ENCODE results near the gene ARID5B. TPM values are rescaled to one million over a fixed set of nuclear protein-coding genes. Genes with fewer than 3 reads are reported as not detected.

ARID5B gene
- polyA plus RNA-seq, 1 of the 3 experiments (the other 2 are of a cell fraction) = 10.9 TPM

DNA sequence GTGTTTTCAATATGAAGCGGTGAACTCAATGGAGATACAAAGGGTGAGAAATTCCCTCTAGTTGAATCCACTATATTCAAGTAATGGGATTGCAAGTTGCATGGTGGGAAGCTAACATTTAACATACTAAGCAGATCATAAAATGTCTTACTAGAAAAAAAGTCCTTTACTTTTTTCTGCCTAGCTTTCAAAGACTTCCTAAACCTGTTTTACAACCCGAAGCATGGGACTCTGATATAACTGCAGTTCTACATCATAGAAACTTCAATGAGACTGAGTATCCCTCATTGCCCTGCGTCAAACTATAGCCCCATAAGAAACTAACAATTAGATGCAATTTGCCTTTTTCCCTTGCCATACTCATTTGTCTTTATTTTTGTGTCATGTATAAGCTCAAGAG, 187.3 kb downstream of the ARID5B start:
- Histone ChIP-seq H3K9me3 (no peaks in the 10 kb centered on the region), H3K4me3 (ENCODE audit: low read depth in 2 of 2, low read length in 1 of 2) (no peak overlapping the region), H3K79me2 (ENCODE audit: insufficient read depth) (peaks cover 45% of the 10 kb centered on the region), H3F3A (replicated peaks; ENCODE audit: insufficient read depth) (peaks cover 28% of the 10 kb centered on the region), H3K27me3 (ENCODE audit: insufficient read depth) (no peaks in the 10 kb centered on the region), H3K9ac (no peak overlapping the region), H3K36me3 (replicated peaks in 1 of 2; ENCODE audit: control insufficient read depth in 1 of 2, insufficient read depth in 2 of 2, low read length in 1 of 2) (peaks cover 66 to 68% of the 10 kb centered on the region in 2 experiments), H2AFZ (ENCODE audit: low read depth) (no peak overlapping the region), H4K20me1 (ENCODE audit: insufficient read depth) (no peaks in the 10 kb centered on the region), H3K27ac (ENCODE audit: low read depth in 2 of 2, low read length in 1 of 2) (no peak overlapping the region), H3K4me2 (no peak overlapping the region), H3K4me1 (ENCODE audit: control insufficient read depth in 1 of 2, insufficient read depth in 2 of 2, low read depth in 1 of 2, low read length in 1 of 2) (peaks cover 8 to 27% of the 10 kb centered on the region in 2 experiments; a peak in 3 of 4 replicates), H3K9me2 (no peaks in the 10 kb centered on the region)
- CTCF ChIA-PET = interaction anchor here (0.7 to 1.6 kb wide), 3 partner anchors 43 to 156 kb away, joined by 3 to 8 read pairs (median 3); no protein-coding TSS in a partner anchor
- WGBS (ENCODE audit: low lambda C conversion rate) = 92% methylated on average over 3 of the region's 3 CpGs
- no peak for DNase-seq
- POLR2A ChIA-PET = no interaction called here
- TF ChIP-seq POLR2AphosphoS5 (IDR thresholded peaks at IDR 0.05; ENCODE audit: low read depth, low read length) (no peak), NFIC (IDR thresholded peaks at IDR 0.05; ENCODE audit: borderline replicate concordance) (no peak), NRF1 (IDR thresholded peaks at IDR 0.05; ENCODE audit: low read depth, low read length) (no peak), RXRA (IDR thresholded peaks at IDR 0.05; ENCODE audit: borderline replicate concordance, low read depth) (no peak)
- TF ChIP-seq, protein P1, sequence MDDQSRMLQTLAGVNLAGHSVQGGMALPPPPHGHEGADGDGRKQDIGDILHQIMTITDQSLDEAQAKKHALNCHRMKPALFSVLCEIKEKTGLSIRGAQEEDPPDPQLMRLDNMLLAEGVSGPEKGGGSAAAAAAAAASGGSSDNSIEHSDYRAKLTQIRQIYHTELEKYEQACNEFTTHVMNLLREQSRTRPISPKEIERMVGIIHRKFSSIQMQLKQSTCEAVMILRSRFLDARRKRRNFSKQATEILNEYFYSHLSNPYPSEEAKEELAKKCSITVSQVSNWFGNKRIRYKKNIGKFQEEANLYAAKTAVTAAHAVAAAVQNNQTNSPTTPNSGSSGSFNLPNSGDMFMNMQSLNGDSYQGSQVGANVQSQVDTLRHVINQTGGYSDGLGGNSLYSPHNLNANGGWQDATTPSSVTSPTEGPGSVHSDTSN (IDR thresholded peaks at IDR 0.05) = no peak

DNA sequence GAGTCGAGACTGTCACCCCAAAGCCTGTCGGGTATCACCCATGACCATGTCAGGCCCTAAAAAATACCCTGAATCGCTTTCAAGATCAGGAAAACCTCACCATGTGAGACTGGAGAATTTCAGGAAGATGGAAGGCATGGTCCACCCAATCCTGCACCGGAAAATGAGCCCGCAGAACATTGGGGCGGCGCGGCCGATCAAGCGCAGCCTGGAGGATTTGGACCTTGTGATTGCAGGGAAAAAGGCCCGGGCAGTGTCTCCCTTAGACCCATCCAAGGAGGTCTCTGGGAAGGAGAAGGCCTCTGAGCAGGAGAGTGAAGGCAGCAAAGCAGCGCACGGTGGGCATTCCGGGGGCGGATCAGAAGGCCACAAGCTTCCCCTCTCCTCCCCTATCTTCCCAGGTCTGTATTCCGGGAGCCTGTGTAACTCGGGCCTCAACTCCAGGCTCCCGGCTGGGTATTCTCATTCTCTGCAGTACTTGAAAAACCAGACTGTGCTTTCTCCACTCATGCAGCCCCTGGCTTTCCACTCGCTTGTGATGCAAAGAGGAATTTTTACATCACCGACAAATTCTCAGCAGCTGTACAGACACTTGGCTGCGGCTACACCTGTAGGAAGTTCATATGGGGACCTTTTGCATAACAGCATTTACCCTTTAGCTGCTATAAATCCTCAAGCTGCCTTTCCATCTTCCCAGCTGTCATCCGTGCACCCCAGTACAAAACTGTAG, 191.0 kb downstream of the ARID5B start:
- POLR2A ChIA-PET = no interaction called here
- no peaks in the 10 kb centered on the region for H3K9me3 ChIP-seq
- peaks cover 32% of the 10 kb centered on the region; the same call in 1 of the 2 replicates for H3K79me2 ChIP-seq (ENCODE audit: insufficient read depth)
- CTCF ChIA-PET = no interaction called here
- no peak overlapping the region for H3K9ac ChIP-seq
- no peaks in the 10 kb centered on the region for H3K9me2 ChIP-seq
- H3K27me3 ChIP-seq (ENCODE audit: insufficient read depth) = no peaks in the 10 kb centered on the region
- peak overlapping the region; percentile 19; the same call in 1 of the 2 replicates for H3K4me2 ChIP-seq
- peak overlapping the region; percentile 38 to 56; a peak in 3 of 4 replicates for H3K27ac ChIP-seq (ENCODE audit: low read depth in 2 of 2, low read length in 1 of 2)
- H3K36me3 ChIP-seq (replicated peaks in 1 of 2; ENCODE audit: control insufficient read depth in 1 of 2, insufficient read depth in 2 of 2, low read length in 1 of 2) = peaks cover 68 to 76% of the 10 kb centered on the region in 2 experiments
- no peak overlapping the region for H2AFZ ChIP-seq (ENCODE audit: low read depth)
- no peak for TF ChIP-seq MXI1 (IDR thresholded peaks at IDR 0.05; ENCODE audit: low read depth, low read length)
- TF ChIP-seq EP300 (IDR thresholded peaks at IDR 0.05; ENCODE audit: borderline replicate concordance in 1 of 2, low read depth in 1 of 2, low read length in 1 of 2) = no peak
- TF ChIP-seq FOXJ3 (CRISPR knock-in tag; IDR thresholded peaks at IDR 0.05) = no peak
- H3K4me1 ChIP-seq (ENCODE audit: control insufficient read depth in 1 of 2, insufficient read depth in 2 of 2, low read depth in 1 of 2, low read length in 1 of 2) = peaks cover 0 to 32% of the 10 kb centered on the region in 2 experiments; a peak in 2 of 4 replicates
- no peak for DNase-seq
- WGBS (ENCODE audit: low lambda C conversion rate) = 93% methylated on average over 17 of the region's 22 CpGs
- no peaks in the 10 kb centered on the region for H4K20me1 ChIP-seq (ENCODE audit: insufficient read depth)
- H3K4me3 ChIP-seq (ENCODE audit: low read depth in 2 of 2, low read length in 1 of 2) = no peak overlapping the region
- H3F3A ChIP-seq (replicated peaks; ENCODE audit: insufficient read depth) = peaks cover 30% of the 10 kb centered on the region

DNA sequence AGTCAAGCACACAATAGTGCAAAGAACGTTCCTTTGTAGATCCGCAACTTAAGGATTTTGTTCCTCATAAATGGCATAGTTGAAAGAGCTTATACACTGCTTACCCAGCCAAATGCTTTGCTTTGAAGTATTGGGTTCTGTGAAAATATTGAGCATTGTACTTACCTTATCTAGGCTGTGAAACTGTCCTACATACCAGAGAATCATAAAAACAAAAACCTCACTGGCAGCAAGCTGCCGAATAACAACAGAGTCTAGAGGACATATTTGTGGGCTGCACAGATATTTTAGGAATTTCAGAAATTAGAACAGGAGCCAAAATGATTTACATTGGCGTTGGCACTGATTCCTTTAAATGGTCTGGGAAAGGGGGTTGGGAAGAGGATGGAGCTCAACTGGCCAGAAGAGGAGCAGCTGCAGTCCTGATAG, 192.4 kb downstream of the ARID5B start:
- ChIA-PET POLR2A (no interaction called here), CTCF (no interaction called here)
- H3K27me3 ChIP-seq (ENCODE audit: insufficient read depth) = no peaks in the 10 kb centered on the region
- H3K9ac ChIP-seq = no peak overlapping the region
- peak overlapping the region; percentile 22; the same call in 1 of the 2 replicates for H3K4me2 ChIP-seq
- H3K27ac ChIP-seq (ENCODE audit: low read depth in 2 of 2, low read length in 1 of 2) = peak overlapping the region; percentile 38 to 71
- WGBS (ENCODE audit: low lambda C conversion rate) = 49% methylated on average over 4 of the region's 4 CpGs
- H4K20me1 ChIP-seq (ENCODE audit: insufficient read depth) = no peaks in the 10 kb centered on the region
- no peak overlapping the region for H2AFZ ChIP-seq (ENCODE audit: low read depth)
- no peaks in the 10 kb centered on the region for H3K9me2 ChIP-seq
- no peak for DNase-seq
- H3K36me3 ChIP-seq (replicated peaks in 1 of 2; ENCODE audit: control insufficient read depth in 1 of 2, insufficient read depth in 2 of 2, low read length in 1 of 2) = peaks cover 57 to 65% of the 10 kb centered on the region in 2 experiments
- peaks cover 27% of the 10 kb centered on the region; the same call in 1 of the 2 replicates for H3K79me2 ChIP-seq (ENCODE audit: insufficient read depth)
- no peaks in the 10 kb centered on the region for H3K9me3 ChIP-seq
- peaks cover 34% of the 10 kb centered on the region for H3F3A ChIP-seq (replicated peaks; ENCODE audit: insufficient read depth)
- no peak overlapping the region for H3K4me3 ChIP-seq (ENCODE audit: low read depth in 2 of 2, low read length in 1 of 2)
- peaks cover 0 to 32% of the 10 kb centered on the region in 2 experiments; a peak in 2 of 4 replicates for H3K4me1 ChIP-seq (ENCODE audit: control insufficient read depth in 1 of 2, insufficient read depth in 2 of 2, low read depth in 1 of 2, low read length in 1 of 2)
- TF ChIP-seq JUND (IDR thresholded peaks at IDR 0.05) = no peak; the same call in 1 of the 2 replicates
- TF ChIP-seq RFX5 (IDR thresholded peaks at IDR 0.05; ENCODE audit: low read length) = no peak
- no peak for TF ChIP-seq CHD2 (IDR thresholded peaks at IDR 0.05; ENCODE audit: low read length, partially characterized antibody)
- no peak for TF ChIP-seq GATA2 (CRISPR knock-in tag; IDR thresholded peaks at IDR 0.05)
- TF ChIP-seq, protein P2, sequence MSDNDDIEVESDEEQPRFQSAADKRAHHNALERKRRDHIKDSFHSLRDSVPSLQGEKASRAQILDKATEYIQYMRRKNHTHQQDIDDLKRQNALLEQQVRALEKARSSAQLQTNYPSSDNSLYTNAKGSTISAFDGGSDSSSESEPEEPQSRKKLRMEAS (IDR thresholded peaks at IDR 0.05; ENCODE audit: low read depth) = no peak
- TF ChIP-seq, protein P3, sequence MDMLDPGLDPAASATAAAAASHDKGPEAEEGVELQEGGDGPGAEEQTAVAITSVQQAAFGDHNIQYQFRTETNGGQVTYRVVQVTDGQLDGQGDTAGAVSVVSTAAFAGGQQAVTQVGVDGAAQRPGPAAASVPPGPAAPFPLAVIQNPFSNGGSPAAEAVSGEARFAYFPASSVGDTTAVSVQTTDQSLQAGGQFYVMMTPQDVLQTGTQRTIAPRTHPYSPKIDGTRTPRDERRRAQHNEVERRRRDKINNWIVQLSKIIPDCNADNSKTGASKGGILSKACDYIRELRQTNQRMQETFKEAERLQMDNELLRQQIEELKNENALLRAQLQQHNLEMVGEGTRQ (IDR thresholded peaks at IDR 0.05; ENCODE audit: borderline replicate concordance, low read depth, low read length) = no peak
- no peak for TF ChIP-seq RCOR1 (IDR thresholded peaks at IDR 0.05; ENCODE audit: low read length)
- no peak for TF ChIP-seq MXI1 (IDR thresholded peaks at IDR 0.05; ENCODE audit: low read depth, low read length)
